ENCODE data around the gene RPS19. TPM values are rescaled to one million over a fixed set of nuclear protein-coding genes. Genes with fewer than 3 reads are reported as not detected.

RPS19 gene
- total and polyA plus RNA-seq, 8 donors, result 939 to 2,267 (median 1,289) TPM

DNA sequence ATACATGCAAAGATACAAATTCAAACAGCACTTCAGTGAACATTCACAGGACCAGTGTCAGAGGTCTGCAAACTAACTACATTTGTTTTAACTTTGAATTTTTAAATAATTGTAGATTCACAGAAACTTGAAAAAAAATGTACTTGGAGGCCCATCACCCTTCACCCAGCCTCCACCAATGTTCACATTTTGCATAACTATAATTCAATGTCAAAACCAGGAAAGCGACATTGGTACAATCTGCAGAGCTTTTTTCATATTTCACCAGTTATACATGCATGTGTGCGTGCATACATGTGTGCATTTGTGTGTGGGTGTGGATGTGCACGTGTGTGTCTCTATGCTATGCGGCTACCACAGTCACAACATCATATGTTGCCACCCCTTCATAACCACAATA, 44.8 kb upstream of the RPS19 start:
- H3K9me3 ChIP-seq, result no peaks in the 10 kb centered on the region
- no peak for DNase-seq
- intact Hi-C loops (cut with DNase I), result no loop called here
- H3K36me3 ChIP-seq, result no peaks in the 10 kb centered on the region
- no peaks in the 10 kb centered on the region for H3K27me3 ChIP-seq
- FAIRE-seq, result no peak
- WGBS, 2 donors, result 62 to 75% methylated on average over 4 of the region's 4 CpGs
- H3K27ac ChIP-seq, result no peak overlapping the region
- TF ChIP-seq, protein P1, sequence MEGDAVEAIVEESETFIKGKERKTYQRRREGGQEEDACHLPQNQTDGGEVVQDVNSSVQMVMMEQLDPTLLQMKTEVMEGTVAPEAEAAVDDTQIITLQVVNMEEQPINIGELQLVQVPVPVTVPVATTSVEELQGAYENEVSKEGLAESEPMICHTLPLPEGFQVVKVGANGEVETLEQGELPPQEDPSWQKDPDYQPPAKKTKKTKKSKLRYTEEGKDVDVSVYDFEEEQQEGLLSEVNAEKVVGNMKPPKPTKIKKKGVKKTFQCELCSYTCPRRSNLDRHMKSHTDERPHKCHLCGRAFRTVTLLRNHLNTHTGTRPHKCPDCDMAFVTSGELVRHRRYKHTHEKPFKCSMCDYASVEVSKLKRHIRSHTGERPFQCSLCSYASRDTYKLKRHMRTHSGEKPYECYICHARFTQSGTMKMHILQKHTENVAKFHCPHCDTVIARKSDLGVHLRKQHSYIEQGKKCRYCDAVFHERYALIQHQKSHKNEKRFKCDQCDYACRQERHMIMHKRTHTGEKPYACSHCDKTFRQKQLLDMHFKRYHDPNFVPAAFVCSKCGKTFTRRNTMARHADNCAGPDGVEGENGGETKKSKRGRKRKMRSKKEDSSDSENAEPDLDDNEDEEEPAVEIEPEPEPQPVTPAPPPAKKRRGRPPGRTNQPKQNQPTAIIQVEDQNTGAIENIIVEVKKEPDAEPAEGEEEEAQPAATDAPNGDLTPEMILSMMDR (IDR thresholded peaks at IDR 0.05), result no peak
- H3K4me3 ChIP-seq, result no peak overlapping the region
- peaks cover 0 to 6% (median 0%) of the 10 kb centered on the region in 3 donors for H3K4me1 ChIP-seq
- ATAC-seq, result no peak

DNA sequence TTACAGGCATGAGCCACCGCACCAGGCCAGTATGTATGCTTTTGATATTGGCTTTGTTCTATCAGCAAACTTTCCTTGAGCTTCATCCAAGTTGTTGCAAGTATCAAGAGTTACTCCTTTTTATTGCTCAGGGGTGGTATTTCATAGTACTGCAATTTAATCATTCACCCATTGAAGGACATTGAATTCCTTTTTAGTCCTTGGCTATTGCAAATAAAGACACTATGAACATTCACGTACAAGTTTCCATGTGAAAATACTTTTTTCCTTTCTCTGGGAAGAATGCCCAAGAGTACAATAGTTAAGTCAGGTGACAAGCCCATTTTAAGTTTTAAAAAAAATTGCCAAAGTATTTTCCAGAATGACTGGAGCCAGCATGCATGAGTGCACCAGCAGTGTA, 43.3 kb upstream of the RPS19 start:
- FAIRE-seq (no peak), DNase-seq (no peak)
- intact Hi-C loops (cut with DNase I), result no loop called here

DNA sequence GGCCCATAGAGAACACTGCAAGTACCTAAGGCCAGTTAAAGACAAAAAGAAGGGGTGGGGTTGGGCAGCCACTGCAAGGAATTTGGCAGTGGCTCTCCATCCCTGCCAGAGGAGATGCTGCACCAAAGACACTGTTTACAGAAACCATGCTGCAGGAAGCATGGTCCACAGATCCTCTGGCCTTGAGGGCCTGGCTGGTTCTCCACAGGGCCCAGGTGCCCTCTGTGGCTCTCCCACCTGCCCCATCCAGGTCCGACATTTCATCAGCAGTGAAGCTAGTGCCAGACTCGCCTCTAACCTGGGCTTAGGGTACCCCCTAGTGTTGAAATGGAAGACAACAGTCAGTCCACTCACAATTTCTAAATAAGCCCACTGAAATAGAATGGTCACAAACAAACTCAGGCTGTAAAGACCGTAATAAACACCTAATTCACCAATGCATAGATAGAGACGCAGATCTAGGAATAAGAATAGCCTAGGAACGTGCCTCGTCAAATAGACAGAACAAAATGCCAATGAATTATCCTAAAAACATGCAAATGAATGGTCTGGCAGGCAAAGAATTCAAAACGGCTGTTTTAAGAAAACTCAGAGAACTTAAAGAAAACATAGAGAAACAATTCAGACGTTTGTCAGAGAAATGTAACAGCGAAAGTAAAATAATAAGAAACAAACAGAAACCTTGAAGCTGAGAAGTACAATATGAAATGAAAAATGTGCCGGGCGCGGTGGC, 38.9 kb upstream of the RPS19 start:
- Histone ChIP-seq H3K36me3 (no peaks in the 10 kb centered on the region), H3K4me3 (no peak overlapping the region), H3K4me1 (peaks cover 0 to 6% (median 0%) of the 10 kb centered on the region in 3 donors), H3K27ac (no peak overlapping the region), H3K27me3 (no peaks in the 10 kb centered on the region), H3K9me3 (no peaks in the 10 kb centered on the region)
- TF ChIP-seq, protein P1 (IDR thresholded peaks at IDR 0.05), result peak; percentile 34 to 57 (median 47)
- intact Hi-C loops (cut with DNase I), result no loop called here
- FAIRE-seq (no peak), ATAC-seq (peak; percentile 66 to 90 (median 89)), DNase-seq (peak in 2 of 6 donors; percentile 27 to 50)
- 31 to 33% methylated on average over 12 of the region's 12 CpGs for WGBS, 2 donors

More for the DNA sequence above, 43.3 kb upstream of the RPS19 start:
- ATAC-seq, result peak in 3 of 4 donors; percentile 46 to 76 (median 67)
- Histone ChIP-seq H3K4me1 (peaks cover 0 to 6% (median 0%) of the 10 kb centered on the region in 3 donors), H3K36me3 (no peaks in the 10 kb centered on the region), H3K4me3 (no peak overlapping the region), H3K27ac (no peak overlapping the region), H3K9me3 (no peaks in the 10 kb centered on the region), H3K27me3 (no peaks in the 10 kb centered on the region)
- 14 to 15% methylated on average over 2 of the region's 2 CpGs for WGBS, 2 donors
- TF ChIP-seq, protein P1 (IDR thresholded peaks at IDR 0.05), result no peak

DNA sequence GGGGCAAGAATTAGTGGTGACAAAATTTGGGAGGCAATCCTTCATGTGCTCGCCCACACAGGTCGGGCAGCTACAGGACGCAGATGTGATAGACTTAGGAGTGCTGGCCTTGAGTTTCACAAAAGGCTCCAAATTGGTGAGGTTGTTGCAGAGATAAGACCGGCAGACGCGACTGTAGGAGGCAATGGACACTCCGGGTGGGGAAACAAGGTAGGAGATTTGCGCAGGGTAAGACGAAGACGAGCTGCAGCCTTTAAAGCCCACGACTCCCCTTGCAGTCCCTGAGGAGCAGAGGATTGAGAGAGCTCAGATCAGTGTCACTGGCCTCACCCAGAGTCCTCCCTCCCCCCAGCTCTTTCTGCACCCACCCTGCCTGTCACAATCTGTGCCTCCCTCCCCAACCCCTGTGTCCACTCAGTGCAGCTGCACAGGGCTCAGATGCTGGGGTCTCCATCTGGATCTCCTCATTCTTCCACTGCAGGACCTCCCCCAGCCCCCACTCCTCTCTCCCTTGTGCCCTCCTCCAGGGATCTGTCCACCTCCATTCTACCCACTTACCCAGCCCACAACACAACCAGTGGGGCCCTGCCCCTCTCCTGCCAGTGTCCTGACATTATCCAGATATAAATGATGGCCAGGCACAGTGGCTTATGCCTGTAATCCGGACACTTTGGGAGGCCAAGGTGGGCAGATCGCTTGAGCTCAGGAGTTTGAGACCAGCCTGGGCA, 21.9 kb upstream of the RPS19 start:
- no peak for DNase-seq
- Histone ChIP-seq H3K9me3 (no peaks in the 10 kb centered on the region), H3K4me3 (no peak overlapping the region), H3K4me1 (no peaks in the 10 kb centered on the region), H3K36me3 (no peaks in the 10 kb centered on the region), H3K27me3 (no peaks in the 10 kb centered on the region), H3K27ac (no peak overlapping the region)
- 33 to 42% methylated on average over 13 of the region's 13 CpGs for WGBS, 2 donors
- TF ChIP-seq, protein P1 (IDR thresholded peaks at IDR 0.05), result no peak
- FAIRE-seq, result no peak
- no peak for ATAC-seq
- intact Hi-C loops (cut with DNase I), result no loop called here
